ENCODE data around the gene MORN1.

The MORN1 gene

GRCh38 chr1:2384941-2385481 lies 6.3 kb downstream of the MORN1 start:
- FAIRE-seq = no peak

DNA sequence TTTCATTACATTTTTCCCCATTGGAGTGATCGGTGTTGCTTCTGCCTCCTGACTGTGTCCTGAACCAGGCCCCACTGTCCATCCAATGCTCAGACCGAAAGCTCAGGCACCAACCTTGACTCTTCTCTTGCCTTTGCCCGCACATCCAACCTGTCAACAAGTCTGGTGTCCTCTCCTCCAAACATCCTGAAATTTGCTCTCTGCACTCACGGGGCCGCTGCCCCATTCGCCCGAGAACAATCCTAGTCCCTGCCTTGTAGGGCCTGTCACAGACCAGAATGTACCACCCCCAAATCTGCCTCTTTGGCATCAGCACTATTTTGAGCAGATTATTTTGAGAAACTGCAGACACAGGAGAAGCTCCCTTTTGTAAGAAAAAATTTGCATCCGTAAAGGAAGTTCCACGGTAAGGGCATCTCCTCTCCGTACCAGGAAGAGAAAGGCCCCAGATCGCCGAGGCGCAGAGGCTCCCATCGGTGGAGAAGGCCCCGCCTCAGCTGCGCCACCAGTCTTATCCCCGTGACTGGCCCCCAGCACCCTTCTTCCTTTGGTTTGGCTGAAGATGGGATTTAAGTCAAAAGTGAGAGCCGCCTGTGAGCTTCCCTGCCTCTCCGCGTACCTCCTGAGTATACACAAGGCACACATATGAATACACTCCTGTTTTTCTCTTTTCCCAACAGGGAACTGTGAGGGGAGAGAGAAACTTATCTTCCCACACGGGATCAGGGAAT lies 7.1 kb downstream of the MORN1 start:
- no peak for FAIRE-seq

DNA sequence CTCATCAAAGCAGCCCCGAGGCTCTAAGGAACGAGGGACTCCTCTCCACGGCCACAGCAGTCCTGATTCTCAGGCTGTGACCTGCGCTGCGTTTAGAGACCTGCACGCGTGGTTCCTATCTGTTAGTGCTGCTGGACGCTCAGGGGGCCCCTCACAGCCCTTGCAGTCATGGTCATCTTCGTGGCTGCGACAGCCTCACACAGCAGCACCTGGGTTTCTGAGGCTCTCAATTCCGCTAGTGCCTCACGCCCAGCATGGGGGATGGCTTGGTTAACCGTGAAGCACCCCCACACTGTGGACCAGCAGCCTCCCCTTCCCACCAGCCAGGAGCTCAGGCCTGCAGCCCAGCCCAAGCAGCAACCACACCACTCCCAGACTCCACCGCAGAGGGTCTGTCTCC lies 7.8 kb downstream of the MORN1 start:
- no peak for FAIRE-seq

DNA sequence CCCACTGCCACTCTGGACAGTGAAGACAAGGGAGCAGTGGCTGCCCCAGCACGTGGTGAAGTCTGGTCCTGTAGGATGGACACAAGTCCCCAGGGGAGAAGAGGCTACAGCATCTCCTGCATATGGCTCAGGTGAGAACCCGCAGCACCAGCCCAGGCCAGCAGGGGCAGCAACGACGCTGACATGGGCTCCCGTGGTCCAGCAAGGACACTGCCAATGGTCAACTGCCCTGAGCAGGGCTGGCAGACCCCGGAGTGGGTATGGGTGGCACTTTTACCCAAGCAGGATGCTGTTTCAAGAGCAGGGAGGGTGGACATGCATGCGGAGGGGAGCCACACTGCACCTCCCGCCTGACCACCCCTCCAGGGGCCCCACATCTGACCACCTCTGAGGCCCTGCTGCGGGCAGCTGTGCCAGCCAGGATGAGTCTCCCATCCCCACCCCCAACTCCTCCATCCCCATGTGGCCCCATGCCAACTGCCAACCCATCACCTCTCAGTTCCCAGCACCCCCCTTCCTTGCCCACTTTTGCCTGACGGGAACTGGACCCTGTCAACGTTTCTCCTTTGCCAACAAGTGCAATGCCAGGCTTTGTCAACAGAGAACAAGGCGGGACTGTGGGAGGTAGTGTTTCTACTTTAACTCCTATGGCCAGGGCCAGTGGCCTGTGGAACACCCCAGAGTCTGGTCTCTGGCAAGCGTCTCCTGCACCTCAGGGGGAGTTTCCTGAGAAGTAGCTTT lies 8.6 kb downstream of the MORN1 start:
- FAIRE-seq = no peak

DNA sequence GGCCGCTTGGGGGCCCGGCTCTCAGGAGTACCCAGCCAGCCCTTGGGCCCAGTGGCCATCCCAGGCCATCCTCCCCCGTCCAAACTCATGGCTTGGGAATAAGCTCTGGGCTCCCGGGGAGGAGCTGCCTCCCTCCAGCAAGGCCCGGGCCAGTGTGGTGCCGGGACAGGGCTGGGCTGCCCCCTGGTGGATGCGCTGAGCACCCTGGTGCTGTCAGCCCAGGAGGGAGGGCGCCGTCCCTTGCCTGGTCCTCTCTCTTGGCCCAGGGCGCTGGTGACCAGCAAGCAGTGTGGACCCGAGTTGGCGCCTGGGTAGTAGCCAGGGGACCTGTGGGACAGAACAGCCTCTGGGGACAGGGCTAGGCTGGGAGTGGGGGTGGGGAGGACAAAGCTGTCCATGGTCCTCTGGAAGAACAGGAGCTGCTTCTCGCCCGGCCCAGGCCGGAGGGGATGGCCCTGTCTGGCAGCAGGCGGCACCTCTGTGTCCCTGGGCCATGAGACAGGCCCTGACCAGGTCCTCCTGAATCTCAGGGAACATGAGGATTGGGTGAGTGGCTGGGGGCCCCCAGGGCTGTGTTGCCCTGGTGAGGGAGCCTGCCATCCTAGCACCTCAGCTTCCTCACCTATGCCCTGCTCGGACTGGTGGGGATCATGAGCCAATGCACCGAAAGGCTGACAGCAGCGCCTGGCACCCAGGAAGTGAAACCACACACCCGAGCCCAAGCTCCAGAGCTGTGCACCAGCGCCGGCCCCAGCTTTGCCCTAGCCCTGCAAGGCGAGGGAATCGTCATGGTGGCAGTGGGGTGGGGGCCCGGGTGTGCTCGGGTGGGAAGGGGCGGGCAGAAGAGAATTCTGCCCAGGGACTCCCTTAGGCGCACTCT lies 9.4 kb downstream of the MORN1 start:
- no peak for FAIRE-seq

- no peak for FAIRE-seq
Observed at GRCh38 chr1:2380816-2381591, 10.3 kb downstream of the MORN1 start.

GRCh38 chr1:2379733-2380404 lies 11.5 kb downstream of the MORN1 start:
- no peak for FAIRE-seq

- FAIRE-seq = no peak
Observed at GRCh38 chr1:2378956-2379732, 12.2 kb downstream of the MORN1 start.

- no peak for FAIRE-seq
Observed at GRCh38 chr1:2378441-2378851, 12.9 kb downstream of the MORN1 start.

DNA sequence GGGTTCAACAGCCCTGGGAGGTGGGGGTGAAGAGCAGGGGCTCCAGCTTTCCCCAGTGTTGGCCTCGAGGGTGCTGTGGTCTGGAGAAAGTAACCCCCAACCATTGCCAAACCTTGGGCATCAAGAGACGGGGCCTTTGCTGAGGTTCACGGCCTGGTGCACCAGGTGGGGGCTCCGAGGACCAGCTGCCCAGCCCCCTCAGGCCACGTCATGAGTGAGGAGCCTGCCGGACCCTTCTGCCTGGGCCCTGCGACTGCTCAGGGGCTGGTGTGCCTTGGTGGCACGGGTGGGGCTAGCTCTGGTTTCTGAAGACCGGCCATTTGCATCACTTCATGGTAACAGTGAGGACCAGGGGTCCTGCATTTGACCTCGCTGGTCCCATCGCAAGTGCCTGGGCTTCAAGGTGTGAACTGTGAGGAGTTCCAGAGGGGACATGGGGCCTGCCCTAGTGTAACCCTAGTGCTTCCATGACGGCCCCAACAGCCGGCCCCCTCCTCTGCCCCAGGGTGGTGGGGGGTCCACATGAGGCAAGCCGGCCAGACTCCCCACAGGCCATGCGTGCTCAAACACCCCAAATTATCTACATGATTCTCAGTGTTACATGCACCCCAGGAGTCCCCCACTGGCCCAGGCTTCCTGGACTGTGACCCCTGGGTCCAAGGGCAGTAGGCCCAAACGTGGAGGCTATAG lies 13.5 kb downstream of the MORN1 start:
- FAIRE-seq = no peak

- no peak for FAIRE-seq
Observed at GRCh38 chr1:2376931-2377672, 14.3 kb downstream of the MORN1 start.

DNA sequence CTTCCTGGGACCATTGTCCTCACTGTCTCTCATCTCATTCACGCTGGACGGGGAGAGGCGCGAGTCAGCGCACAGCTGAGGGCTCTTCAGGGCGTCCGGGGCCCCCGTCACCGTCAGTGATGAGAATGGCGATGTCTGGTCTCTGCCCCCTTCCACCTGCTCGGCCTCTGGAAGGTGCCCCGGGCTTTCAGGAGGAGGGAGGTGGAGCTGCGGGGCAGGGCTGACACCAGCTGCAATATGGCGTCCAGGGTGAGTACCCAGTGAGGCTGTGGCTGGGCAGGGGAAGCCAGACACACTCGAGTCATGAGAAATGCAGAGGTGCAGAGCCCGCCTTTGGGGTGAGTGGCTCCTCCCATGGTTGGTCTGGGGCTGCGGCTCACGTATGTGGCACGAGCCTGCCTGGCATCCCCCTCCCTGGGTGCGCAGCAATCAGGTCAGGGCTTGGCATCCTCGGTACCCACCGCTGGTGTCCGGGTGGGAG lies 15.1 kb downstream of the MORN1 start:
- no peak for FAIRE-seq

DNA sequence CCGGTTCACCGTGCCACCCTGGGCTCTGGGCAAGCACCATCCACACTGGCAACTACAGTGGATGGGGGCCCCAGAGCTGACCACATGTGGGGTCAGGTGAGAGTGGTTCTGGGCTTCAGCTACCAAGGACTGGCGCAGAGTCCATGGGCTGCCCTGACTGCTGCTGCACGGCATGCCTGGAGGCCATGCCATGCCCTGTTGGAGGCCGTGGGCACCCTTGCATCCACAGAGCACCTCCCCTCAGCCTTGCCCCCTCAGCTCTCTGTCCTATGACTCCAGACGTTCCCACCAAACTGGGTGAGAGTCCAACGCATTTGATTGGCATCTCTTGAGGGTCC lies 15.5 kb downstream of the MORN1 start:
- FAIRE-seq = no peak

DNA sequence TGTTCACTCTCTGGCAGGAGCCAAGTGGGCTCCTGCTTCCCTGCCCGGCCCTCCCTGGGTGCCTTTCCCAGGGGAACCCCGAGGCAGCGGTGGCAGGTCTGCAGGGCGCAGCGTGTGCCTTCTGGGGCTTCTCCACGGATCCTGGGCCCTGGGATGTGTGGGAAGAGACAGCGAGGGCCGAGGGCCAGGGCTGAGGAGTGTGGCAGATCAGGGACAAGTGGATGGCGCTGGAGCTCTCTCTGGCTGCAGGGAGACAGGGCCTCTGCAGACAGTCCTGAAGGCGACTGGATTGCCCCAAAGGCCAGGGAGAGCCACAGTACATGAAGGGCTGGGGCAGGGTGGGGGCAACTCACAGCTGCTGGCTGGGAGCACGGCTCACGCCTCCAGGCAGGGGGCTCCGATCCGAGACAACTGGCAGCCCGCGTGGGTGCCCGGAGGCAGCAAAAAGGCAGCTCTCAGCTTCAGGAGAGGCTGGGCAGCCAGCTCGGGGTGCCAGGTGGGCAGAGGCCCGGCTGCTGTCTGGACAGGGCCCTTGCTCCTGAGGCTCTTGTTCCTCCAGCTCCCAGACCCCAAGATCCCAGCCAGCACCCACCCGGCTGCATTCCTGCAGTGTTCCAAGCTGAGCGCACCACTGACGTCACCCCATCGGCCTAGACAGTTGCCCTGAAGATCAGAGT lies 16.0 kb downstream of the MORN1 start:
- no peak for FAIRE-seq

GRCh38 chr1:2374252-2375155 lies 16.9 kb downstream of the MORN1 start:
- no peak for FAIRE-seq

GRCh38 chr1:2373551-2374251 lies 17.7 kb downstream of the MORN1 start:
- no peak for FAIRE-seq
